ENCODE measurements around the gene FUT1.
"Not testable (repeated sequence)": the region's sequence is repeated elsewhere in the genome, so short reads cannot be mapped to it uniquely, and the experiment has no call there.

Gene FUT1

DNA sequence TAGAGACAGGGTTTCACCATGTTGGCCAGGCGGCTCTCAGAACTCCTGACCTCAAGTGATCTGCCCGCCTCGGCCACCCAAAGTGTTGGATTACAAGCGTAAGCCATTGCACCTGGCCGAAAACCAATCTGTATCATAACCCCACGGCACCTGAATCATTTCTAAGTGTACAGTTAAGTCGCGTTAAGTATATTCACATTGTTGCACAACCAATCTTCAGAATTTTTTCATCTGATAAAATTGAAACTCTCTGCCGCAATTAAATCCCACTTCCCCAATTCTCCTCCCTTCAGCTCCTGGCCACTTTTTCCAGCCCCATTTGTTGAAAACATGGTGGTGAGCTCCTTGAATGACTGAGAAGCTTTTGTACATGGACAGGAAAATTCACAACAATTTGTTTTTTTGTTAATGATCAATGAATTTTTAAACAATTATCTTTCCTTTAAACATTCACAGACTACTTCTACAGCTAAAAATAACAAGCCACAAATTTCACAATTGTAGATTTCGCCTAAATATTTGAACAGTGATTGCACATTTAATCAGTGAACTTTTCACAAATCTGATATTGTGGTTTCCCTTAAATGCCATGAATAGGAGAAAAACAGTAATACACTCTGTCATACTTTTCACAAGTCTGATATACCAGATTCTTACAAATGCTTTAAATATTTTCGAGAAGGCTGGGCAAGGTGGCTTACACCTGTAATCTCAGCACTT lies 16.7 kb upstream of the FUT1 start:
- DNase-seq (ENCODE audit: low spot score) = no peak

DNA sequence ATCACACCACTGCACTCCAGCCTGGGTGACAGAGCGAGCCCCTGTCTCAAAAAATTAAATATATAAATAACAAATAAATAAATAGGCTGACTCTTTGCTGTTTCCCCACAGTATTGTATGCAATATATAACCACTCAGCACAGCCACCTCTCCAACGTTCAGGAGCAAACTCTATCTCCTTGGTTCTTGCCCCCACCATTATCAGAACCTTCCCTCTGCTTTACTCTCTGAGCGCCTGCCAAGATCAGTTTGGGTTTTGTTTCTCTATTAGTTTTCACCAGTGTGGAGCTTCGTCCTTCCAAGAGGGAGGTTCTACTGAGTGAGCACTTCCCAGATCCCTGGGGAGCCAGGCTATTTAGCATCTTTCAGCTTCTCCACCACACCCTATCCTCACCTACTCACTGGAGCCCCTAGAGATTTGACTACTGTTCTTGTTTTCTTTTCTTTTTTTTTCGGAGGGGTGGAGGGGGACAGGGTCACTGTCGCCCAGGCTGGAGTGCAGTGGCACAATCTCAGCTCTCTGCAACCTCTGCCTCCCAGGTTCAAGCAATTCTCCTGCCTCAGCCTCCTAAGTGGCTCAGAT lies 15.8 kb upstream of the FUT1 start:
- DNase-seq (ENCODE audit: low spot score) = not testable (repeated sequence)

DNA sequence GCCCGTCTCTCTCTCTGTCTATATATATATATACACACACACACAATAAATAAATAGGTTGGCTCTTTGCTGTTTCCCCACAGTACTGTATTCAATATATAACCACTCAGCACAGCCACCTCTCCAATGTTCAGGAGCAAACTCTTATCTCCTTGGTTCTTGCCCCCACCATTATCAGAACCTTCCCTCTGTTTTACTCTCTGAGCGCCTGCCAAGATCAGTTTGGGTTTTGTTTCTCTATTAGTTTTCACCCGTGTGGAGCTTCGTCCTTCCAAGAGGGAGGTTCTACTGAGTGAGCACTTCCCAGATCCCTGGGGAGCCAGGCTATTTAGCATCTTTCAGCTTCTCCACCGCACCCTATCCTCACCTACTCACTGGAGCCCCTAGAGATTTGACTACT lies 13.4 kb upstream of the FUT1 start:
- not testable (repeated sequence) for DNase-seq (ENCODE audit: low spot score)

GRCh38 chr19:48760504-48761205 lies 8.2 kb upstream of the FUT1 start:
- DNase-seq (ENCODE audit: low spot score) = no peak

DNA sequence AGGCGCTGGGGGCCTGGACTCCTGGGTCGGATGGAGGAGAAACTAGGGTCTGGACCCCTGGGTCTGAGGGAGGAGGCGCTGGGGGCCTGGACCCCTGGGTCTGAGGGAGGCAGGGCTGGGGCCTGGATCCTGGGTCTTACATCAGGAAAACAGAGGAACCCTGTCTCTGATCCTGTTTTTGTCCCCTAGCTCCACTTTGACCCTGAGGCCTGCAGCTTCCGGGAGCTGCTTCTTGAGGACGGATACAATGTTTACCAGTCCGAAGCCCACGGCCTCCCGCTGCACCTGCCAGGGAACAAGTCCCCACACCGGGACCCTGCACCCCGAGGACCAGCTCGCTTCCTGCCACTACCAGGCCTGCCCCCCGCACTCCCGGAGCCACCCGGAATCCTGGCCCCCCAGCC lies 5.3 kb upstream of the FUT1 start:
- DNase-seq (ENCODE audit: low spot score) = no peak

DNA sequence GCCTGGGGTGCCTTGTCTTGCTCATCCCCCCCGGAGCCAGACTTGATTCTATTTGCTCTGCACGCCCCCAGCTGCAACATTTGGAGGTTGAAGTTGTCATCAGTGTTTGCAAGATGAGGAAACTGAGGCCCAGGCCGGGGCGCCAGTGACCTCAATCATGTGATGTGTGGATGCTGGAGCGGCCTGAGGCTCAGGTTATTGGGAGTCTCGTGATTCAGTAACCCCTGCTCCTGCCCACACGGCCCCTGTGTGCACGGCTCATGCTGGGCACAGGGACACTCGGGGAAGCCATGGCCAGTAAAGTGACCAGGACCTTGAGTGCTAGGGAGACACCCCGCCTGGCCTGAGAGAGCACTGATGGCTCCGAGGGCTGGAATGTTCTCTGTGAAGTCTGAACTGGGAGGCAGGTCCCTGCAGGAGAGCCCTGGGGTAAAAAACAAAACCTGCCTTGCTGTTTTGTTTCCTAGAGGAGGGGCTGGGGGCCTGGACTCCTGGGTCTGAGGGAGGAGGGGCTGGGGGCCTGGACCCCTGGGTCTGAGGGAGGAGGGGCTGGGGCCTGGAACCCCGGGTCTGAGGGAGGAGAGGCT lies 4.7 kb upstream of the FUT1 start:
- DNase-seq (ENCODE audit: low spot score) = no peak

- DNase-seq (ENCODE audit: low spot score) = no peak
These were observed 4.2 kb upstream of the FUT1 start for GRCh38 chr19:48756686-48757085.

- DNase-seq (ENCODE audit: low spot score) = no peak
These were observed 3.8 kb upstream of the FUT1 start for GRCh38 chr19:48756212-48756611.

GRCh38 chr19:48755787-48756186 lies 3.3 kb upstream of the FUT1 start:
- no peak for DNase-seq (ENCODE audit: low spot score)

- DNase-seq (ENCODE audit: low spot score) = no peak
These were observed 2.7 kb upstream of the FUT1 start, which contains the start of gene FGF21 for GRCh38 chr19:48755084-48755641. Gene FGF21 (plus strand): TSS chr19:48755524. CDS start chr19:48756237, 713 bp downstream.

DNA sequence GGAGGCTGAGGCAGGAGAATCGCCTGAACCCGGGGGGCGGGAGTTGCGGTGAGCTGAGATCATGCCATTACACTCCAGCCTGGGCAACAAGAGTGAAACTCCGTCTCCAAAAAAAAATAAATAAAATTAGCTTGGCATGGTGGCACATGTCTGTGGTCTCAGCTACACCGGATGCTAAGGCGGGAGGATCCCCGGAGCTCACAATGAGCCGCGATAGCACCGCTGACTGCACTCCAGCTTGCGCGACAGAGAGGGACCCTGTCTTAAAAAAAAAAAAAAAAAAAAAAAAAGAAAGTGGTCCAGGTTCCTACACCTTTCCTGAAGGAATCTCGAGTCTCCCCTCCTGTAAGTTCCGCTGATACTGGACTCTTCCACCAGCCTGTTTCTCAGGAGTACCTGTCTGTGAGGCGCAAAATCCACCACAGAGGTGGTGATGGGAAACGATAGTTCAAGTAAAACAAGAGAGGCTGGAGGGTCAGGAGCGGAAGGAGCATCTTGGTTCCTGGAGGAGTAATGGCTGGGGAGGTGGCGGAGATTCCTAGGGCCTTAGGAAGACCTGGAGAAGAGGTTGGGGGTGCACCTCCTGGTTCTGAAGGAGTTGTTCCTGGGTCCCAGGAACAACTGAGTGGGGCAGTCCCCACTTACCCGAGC lies 471 bp downstream of the FUT1 start:
- no peak for DNase-seq (ENCODE audit: low spot score)

DNA sequence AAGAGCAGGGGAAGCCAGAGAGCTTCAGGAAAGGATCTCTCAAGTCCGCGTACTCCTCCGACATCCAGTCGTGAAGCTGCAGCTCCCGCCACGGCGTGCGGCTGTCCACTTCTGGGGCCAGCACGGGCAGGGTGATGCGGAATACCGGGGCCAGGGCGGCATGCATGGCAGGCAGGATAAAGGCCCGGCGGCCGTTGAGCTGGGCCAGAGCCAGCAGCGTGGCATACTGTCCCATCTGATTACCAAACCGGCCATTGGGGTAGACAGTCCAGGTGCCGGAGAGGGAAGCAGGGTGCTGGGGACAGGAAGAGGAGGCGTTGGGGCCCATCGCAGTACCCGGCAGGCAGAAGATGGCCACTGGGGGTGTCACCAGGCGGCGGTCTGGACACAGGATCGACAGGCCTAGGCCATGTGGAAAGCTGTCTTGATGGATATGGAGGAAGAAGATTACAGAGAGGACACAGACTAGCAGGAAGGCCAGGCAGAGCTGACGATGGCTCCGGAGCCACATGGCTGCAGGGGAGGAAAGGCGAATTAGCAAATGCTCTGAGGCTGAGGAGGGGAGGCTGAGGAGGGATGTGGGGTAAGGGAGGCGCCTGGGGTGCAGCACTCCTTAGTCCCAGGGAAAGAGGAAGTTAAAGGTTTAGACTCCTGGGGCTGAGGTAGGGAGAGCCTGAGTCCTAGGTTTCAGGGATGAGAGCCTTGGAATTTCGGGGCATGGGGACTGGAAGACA lies 1.5 kb downstream of the FUT1 start:
- DNase-seq (ENCODE audit: low spot score) = no peak

GRCh38 chr19:48750351-48750750 lies 2.1 kb downstream of the FUT1 start:
- DNase-seq (ENCODE audit: low spot score) = no peak

- DNase-seq (ENCODE audit: low spot score) = no peak
These were observed 2.8 kb downstream of the FUT1 start for GRCh38 chr19:48749571-48750198.

GRCh38 chr19:48746738-48747575 lies 5.5 kb downstream of the FUT1 start, which contains the start of gene IZUMO1:
Gene IZUMO1 (minus strand): TSS chr19:48746909. CDS start chr19:48745859, 1,050 bp downstream.
- DNase-seq (ENCODE audit: low spot score) = peak; percentile 79

GRCh38 chr19:48746110-48746509 lies 6.3 kb downstream of the FUT1 start:
- no peak for DNase-seq (ENCODE audit: low spot score)

GRCh38 chr19:48745208-48745995 lies 7.0 kb downstream of the FUT1 start:
- peak; percentile 77 for DNase-seq (ENCODE audit: low spot score)

GRCh38 chr19:48742096-48742495 lies 10.3 kb downstream of the FUT1 start:
- no peak for DNase-seq (ENCODE audit: low spot score)
